ENCODE measurements around the gene GFRA1.

GFRA1 gene

DNA sequence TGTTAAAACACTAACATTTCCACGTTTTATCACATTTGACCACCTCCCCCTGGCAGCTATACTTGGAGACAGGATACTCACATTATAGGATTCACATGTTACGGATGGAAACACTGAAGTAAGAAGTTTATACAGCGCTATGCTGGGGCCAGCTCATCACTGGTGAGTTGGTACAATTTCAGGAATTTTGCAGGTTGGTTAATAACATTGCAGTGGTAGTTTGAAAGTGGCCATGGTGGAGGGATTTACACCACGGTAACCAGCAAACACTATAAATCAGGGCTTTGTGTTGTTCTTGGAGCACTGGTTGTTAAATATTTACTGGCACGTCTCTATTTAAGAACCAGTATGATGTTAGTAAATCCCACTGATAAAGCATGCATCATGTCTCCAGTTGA, 174.0 kb downstream of the GFRA1 start:
- peak; percentile 22 for DNase-seq (ENCODE audit: low read depth)

- peak; percentile 24 for DNase-seq (ENCODE audit: low read depth)
These were observed 174.5 kb downstream of the GFRA1 start for GRCh38 chr10:116098411-116099022.

GRCh38 chr10:116097239-116097784, 175.7 kb downstream of the GFRA1 start:
- no peak for DNase-seq (ENCODE audit: low read depth)

DNA sequence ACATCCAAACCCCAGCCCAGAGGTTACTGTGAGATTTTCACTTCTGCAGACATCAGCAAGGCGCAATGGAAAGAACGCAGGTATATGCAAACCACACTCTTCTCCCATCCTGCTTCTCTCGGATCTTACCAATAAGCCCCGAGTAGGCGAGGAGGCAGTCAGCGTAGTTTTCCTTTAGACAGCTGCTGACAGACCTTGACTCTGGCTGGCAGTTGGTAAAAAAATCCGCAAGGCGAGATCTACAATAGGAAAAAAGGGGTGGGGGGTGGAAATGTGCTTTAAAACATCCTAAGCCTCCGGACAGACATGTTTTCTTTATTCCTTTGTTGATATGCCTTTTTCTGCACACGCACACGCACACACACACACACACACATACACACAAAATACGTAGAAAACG, 176.5 kb downstream of the GFRA1 start:
- no peak for DNase-seq (ENCODE audit: low read depth)

- no peak for DNase-seq (ENCODE audit: low read depth)
These were observed 178.7 kb downstream of the GFRA1 start for GRCh38 chr10:116094356-116094755.

- no peak for DNase-seq (ENCODE audit: low read depth)
These were observed 180.0 kb downstream of the GFRA1 start for GRCh38 chr10:116093031-116093430.

DNA sequence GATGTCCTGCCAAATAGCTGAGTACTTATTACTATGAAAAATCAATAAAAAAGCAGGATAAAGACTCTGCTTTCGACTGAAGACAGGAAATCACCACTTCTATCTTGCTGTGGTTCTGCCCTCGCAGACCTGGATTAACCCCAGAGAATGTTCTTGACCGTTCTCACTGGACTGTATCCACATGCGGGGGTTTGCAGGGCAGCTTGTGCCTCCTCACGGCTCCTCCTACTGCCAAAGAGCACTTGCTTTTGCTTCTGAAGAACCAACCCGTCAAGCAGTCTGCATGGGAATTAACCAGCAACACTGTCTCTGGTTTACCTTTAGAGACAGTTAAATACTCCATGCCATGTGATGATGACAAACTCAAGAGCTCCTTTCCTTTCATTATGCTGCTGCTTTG, 184.0 kb downstream of the GFRA1 start:
- no peak for DNase-seq (ENCODE audit: low read depth)

- DNase-seq (ENCODE audit: low read depth), result no peak
These were observed 187.7 kb downstream of the GFRA1 start for GRCh38 chr10:116085323-116085722.

GRCh38 chr10:116084161-116084560, 188.8 kb downstream of the GFRA1 start:
- DNase-seq (ENCODE audit: low read depth), result no peak

- no peak for DNase-seq (ENCODE audit: low read depth)
These were observed 189.7 kb downstream of the GFRA1 start for GRCh38 chr10:116083226-116083762.

DNA sequence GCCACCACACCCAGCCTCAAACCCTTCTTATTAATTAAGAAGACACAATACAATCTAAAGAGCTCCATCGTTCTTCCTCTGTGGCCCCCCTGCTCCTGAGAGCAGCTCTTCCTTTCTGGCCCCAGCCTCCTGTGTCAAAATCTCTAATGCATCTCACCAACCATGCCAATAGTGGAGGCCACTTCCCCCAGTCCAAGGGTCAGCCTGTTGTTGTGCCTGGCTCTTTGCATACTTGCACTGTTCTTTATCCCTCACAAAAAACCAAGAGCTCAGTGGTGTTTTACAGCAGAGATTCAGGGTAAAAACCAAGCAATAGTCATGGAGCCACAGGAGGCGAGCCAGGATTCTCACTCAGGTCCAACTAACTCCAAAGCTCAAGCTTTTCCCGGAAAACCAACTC, 190.2 kb downstream of the GFRA1 start:
- DNase-seq (ENCODE audit: low read depth), result no peak

- no peak for DNase-seq (ENCODE audit: low read depth)
These were observed 190.8 kb downstream of the GFRA1 start for GRCh38 chr10:116082206-116082605.

- DNase-seq (ENCODE audit: low read depth), result no peak
These were observed 192.5 kb downstream of the GFRA1 start for GRCh38 chr10:116080553-116080952.

GRCh38 chr10:116079355-116079754, 193.7 kb downstream of the GFRA1 start:
- DNase-seq (ENCODE audit: low read depth), result no peak

GRCh38 chr10:116076621-116077020, 196.4 kb downstream of the GFRA1 start:
- no peak for DNase-seq (ENCODE audit: low read depth)

DNA sequence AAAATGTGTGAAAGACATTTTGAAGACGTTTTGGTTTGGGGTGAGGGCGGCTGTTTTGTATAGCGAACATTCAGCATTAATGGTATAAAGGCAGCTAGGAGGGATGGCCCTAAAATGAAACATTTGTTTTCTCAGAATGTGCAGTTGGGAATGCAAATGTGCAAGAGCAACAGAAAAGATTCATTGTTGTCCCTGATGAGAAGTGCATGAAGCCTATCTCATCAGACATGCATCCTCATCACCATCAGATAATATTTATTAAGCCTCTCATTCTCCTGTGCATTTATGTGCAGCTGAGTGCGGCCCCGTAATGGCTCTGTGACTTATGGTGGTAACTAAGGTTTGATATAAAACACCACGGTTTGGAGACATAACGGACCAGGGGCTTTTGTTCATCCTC, 199.5 kb downstream of the GFRA1 start:
- DNase-seq (ENCODE audit: low read depth), result no peak

GRCh38 chr10:116073001-116073400, 200.0 kb downstream of the GFRA1 start:
- DNase-seq (ENCODE audit: low read depth), result no peak

- DNase-seq (ENCODE audit: low read depth), result no peak
These were observed 201.4 kb downstream of the GFRA1 start for GRCh38 chr10:116071453-116072148.

DNA sequence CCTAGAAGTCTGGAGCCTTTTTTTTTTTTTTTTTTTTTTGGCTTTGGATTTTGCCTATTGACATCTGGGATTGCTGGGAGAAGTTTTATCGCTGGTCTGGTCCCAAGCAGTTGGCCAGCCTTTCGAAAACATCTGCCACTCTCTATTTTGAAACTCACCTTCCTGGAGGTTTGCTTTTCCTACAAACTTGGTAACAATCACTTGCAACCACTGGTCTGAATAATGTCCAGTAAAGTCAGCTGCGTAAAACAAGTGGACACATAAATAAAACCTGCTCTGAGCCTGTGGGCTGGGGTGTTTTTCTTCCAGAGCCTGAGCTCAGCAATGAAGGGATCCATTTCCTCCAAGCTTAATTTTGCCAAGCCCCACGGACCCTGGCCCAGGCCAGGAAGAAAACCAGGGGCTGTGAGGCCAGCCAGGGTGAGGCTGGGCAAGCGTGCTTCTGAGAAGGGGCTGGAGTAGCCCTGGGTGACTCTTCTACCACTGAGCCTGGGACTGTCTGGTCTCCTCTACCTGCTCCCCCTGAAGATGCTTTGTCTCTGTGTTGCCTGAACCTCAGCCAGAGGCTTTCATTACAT, 202.2 kb downstream of the GFRA1 start:
- DNase-seq (ENCODE audit: low read depth), result no peak

GRCh38 chr10:116069856-116070255, 203.2 kb downstream of the GFRA1 start:
- no peak for DNase-seq (ENCODE audit: low read depth)

DNA sequence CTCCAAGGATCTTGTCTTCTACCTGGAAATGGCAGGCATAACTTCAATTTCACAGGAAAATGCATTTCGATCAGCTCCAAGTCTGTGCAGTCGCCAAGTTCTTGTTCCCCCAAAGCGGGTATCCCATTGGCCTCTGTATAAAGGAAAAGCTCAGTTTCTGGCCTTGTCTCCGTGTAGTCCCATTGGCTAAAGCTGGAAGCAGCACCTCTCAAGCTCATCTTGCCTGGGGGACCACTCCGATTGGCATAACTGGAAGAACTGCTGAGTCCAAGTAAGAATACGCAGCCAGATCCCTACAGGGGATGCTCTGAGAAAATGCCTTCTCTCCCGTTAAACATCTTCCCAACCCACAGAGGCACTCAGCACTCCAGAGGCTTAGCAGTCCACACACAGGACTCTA, 205.2 kb downstream of the GFRA1 start:
- DNase-seq (ENCODE audit: low read depth), result no peak

DNA sequence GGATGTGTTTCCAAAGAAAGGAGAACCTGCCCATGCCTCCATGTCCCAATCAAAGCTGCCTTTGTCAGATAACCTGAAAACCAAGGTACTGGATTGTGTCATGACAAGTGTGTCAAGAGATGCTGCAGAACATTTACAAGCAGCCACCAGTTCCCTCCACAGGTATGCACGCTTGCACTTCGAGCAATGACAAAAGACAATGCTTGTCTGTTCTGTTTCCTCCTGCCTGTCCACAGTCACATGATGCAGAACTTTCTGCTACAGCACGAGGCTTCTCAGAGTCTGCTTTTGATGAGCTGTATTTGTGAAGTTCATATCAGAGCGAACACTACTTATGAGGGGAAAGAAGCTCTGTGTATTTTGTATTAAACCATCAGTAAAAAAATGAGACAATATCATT, 209.9 kb downstream of the GFRA1 start:
- DNase-seq (ENCODE audit: low read depth), result no peak

GRCh38 chr10:116060864-116061263, 212.1 kb downstream of the GFRA1 start:
- no peak for DNase-seq (ENCODE audit: low read depth)

All from GM04504 (cell line).